Upper lobe of right lung (tissue), 1 donor: ENCODE data around the gene TSC1. TPM values are rescaled to one million over a fixed set of nuclear protein-coding genes. Genes with fewer than 3 reads are reported as not detected.

Experiments used
- ATAC-seq: fragments of 200-7000 bp; cut with Tn5 transposase; one replicate; pipeline ENCODE4 v1.9.1; 2020; ENCODE audit warnings: mild to moderate bottlenecking, moderate library complexity
- DNase-seq: peaks from one replicate; pipeline ENCODE4 v3.0.0-alpha.2; 2020
- H3K27ac ChIP-seq: fragments of 200-600 bp; one replicate; pipeline ENCODE4 v1.8.0; 2022
- H3K27me3 ChIP-seq: fragments of 200-600 bp; one replicate; pipeline ENCODE4 v1.8.0; 2022; ENCODE audit warnings: mild to moderate bottlenecking
- H3K36me3 ChIP-seq: fragments of 200-600 bp; one replicate; pipeline ENCODE4 v1.8.0; 2022
- H3K4me1 ChIP-seq: fragments of 200-600 bp; one replicate; pipeline ENCODE4 v1.8.0; 2022
- H3K4me3 ChIP-seq: fragments of 200-600 bp; one replicate; pipeline ENCODE4 v1.8.0; 2022; ENCODE audit warnings: mild to moderate bottlenecking
- H3K9me3 ChIP-seq: fragments of 200-600 bp; one replicate; pipeline ENCODE4 v1.8.0; 2022
- CTCF ChIP-seq: fragments of 200-600 bp; IDR thresholded peaks from one replicate; pipeline ENCODE4 v1.8.0; 2022; ENCODE audit warnings: antibody characterized with exemption
- intact Hi-C: fragments of 100-400 bp; cut with DNase I; formaldehyde crosslinking; loops from one replicate; pipeline ENCODE4 v1.11.0; 2022
- total RNA-seq: library from RNA; stranded (reverse); fragmentation: NEBNext Ultra II Directional; extraction: Animal tissue kit (Norgen Biotek cat#: 25700); gene quantifications from one replicate; pipeline ENCODE4 v1.2.1, GENCODE V29; 2021
- donor health status: DM: no; HTN: yes; CAD: no; lungs with severe emphysema.

The TSC1 gene
- total RNA-seq, 1 donor from 2014 or later = 44.9 TPM

- Histone ChIP-seq H3K9me3 (no peaks in the 10 kb centered on the region), H3K4me3 (no peak overlapping the region), H3K4me1 (peaks cover 6% of the 10 kb centered on the region), H3K36me3 (peaks cover 81% of the 10 kb centered on the region), H3K27me3 (no peaks in the 10 kb centered on the region), H3K27ac (no peak overlapping the region)
- ATAC-seq (no peak), DNase-seq (no peak)
- TF ChIP-seq CTCF = no peak
- intact Hi-C loops = no loop called here
Measured at GRCh38 chr9:132898051-132898450, 46.4 kb downstream of the TSC1 start.

DNA sequence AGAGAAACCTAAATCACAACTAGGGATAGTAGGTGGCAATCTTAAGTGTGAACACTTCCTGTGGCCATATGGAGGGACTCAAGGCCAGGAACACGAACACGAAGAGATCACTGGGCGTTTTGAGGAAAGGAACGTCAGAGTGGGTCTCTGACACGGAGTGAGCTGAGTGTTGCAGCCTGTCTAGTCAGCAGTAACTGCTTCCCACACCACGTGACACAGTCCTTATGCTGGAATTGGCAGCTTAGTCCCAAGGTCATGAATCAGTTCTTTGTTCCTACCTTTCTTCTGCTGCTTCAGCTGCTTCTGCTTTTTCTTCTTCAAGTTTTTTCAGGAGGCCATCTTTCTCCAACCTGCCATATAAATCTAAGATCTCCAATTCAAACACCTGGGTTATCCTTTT is 47.5 kb downstream of the TSC1 start:
- Histone ChIP-seq H3K36me3 (peaks cover 73% of the 10 kb centered on the region), H3K4me3 (no peak overlapping the region), H3K4me1 (peaks cover 6% of the 10 kb centered on the region), H3K9me3 (no peaks in the 10 kb centered on the region), H3K27ac (no peak overlapping the region), H3K27me3 (no peaks in the 10 kb centered on the region)
- ATAC-seq (no peak), DNase-seq (no peak)
- no peak for TF ChIP-seq CTCF
- intact Hi-C loops = no loop called here

- H3K27me3 ChIP-seq = no peaks in the 10 kb centered on the region
- no peak for TF ChIP-seq CTCF
- peaks cover 68% of the 10 kb centered on the region for H3K36me3 ChIP-seq
- DNase-seq = no peak
- H3K9me3 ChIP-seq = no peaks in the 10 kb centered on the region
- no peak overlapping the region for H3K27ac ChIP-seq
- H3K4me3 ChIP-seq = no peak overlapping the region
- intact Hi-C loops = no loop called here
- ATAC-seq = no peak
- peaks cover 6% of the 10 kb centered on the region for H3K4me1 ChIP-seq
Measured at GRCh38 chr9:132896264-132896663, 48.2 kb downstream of the TSC1 start.

- H3K27me3 ChIP-seq = no peaks in the 10 kb centered on the region
- H3K27ac ChIP-seq = no peak overlapping the region
- no peak overlapping the region for H3K4me3 ChIP-seq
- TF ChIP-seq CTCF = no peak
- no peak for DNase-seq
- H3K4me1 ChIP-seq = peaks cover 6% of the 10 kb centered on the region
- ATAC-seq = peak; percentile 63
- no peaks in the 10 kb centered on the region for H3K9me3 ChIP-seq
- intact Hi-C loops = no loop called here
- peaks cover 57% of the 10 kb centered on the region for H3K36me3 ChIP-seq
Measured at GRCh38 chr9:132894862-132895835, 49.3 kb downstream of the TSC1 start.

- ATAC-seq = peak; percentile 54
- no peak for TF ChIP-seq CTCF
- no peak overlapping the region for H3K4me3 ChIP-seq
- H3K27ac ChIP-seq = no peak overlapping the region
- no peaks in the 10 kb centered on the region for H3K27me3 ChIP-seq
- peaks cover 6% of the 10 kb centered on the region for H3K4me1 ChIP-seq
- no peaks in the 10 kb centered on the region for H3K9me3 ChIP-seq
- H3K36me3 ChIP-seq = peaks cover 49% of the 10 kb centered on the region
- no peak for DNase-seq
- intact Hi-C loops = no loop called here
Measured at GRCh38 chr9:132894346-132894745, 50.1 kb downstream of the TSC1 start.
